Measurements from ENCODE around the gene GNA14.

DNA sequence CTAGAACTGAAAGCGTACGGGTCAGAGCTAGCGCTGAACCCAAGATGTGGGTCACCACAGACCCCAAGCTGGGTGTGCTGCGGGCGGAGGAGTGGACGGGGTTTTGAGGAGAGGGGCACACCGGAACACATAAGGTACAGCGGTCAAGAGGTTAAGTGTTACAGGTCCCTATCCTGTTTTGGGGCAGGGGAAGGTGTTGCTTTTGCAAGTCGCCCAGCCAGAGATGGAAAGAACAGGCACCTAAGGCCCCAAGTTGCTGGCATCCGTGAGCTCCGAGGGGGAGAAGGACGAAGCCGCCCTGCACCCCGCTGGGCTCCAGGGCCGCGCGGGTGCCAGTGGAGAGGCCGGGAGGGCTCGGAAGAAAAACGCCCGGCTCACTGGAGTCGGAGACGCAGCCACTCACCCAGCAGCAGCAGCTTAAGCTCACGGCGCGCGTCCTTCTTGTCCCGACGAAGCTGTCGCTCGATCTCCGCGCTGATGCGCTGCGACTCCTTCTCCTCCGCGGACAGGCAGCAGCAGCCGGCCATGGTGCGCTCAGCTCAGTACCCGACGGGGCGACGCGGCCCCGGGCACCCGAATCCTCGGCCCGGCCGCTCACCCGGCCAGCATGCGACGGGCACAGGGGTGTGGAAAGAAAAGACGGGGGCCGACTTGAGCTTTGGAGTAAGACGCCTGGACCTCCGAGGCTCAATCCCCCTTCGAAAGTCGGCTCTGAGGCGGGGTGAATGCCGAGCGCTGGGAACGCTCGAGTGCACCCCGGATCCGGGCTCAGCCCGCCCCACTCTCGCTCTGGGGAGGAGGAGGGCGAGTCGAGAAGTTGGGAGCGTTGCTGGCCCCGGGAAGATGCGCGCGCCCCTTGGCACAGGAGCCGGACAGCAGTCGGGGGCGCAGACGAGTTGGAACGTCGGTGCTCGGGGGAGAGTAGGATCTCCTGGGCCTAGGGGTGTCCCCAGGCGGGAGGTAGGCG is 572 bp downstream of the GNA14 start:
- TF ChIP-seq, protein P1, sequence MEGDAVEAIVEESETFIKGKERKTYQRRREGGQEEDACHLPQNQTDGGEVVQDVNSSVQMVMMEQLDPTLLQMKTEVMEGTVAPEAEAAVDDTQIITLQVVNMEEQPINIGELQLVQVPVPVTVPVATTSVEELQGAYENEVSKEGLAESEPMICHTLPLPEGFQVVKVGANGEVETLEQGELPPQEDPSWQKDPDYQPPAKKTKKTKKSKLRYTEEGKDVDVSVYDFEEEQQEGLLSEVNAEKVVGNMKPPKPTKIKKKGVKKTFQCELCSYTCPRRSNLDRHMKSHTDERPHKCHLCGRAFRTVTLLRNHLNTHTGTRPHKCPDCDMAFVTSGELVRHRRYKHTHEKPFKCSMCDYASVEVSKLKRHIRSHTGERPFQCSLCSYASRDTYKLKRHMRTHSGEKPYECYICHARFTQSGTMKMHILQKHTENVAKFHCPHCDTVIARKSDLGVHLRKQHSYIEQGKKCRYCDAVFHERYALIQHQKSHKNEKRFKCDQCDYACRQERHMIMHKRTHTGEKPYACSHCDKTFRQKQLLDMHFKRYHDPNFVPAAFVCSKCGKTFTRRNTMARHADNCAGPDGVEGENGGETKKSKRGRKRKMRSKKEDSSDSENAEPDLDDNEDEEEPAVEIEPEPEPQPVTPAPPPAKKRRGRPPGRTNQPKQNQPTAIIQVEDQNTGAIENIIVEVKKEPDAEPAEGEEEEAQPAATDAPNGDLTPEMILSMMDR (conservative IDR thresholded peaks at IDR 0.05; ENCODE audit: low read depth, low read length), result no peak
- TF ChIP-seq EZH2 (IDR thresholded peaks at IDR 0.05; ENCODE audit: low read length, unreplicated experiment) (no peak), EZH2phosphoT487 (IDR thresholded peaks at IDR 0.05; ENCODE audit: borderline replicate concordance, low read length) (no peak)

All from PC-3 (cell line).